Measurements from ENCODE around the gene EXOC3L2.
"Not testable (repeated sequence)": the region's sequence is repeated elsewhere in the genome, so short reads cannot be mapped to it uniquely, and the experiment has no call there.

EXOC3L2 gene

DNA sequence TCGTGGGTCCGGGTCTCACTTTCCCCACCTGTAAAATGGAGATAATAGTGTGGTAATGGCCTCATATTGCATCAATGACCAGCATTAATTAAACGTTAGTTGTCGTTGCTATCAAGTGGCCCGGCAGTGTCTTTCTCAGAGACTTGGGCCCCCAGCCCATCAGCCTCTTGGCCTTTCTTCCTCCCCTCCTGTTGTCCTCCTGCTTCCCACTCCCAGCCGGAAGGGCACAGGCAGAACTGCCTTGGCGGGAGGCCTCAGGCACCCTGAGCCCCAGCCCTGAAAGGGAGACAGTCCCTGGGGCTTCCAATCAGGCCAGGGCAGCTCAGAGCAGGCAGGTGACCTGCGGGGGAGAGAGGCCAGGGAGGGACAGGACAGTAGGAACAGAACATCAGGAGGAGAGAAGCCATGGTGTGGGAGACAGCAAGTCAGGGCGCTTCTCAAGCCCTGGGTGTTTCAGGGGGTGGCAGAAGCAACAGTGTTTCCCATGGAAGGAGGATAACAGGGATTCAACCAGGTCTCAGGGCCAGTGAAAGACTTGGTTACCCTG, 10.5 kb upstream of the EXOC3L2 start:
- no peak for DNase-seq (ENCODE audit: low spot score)

DNA sequence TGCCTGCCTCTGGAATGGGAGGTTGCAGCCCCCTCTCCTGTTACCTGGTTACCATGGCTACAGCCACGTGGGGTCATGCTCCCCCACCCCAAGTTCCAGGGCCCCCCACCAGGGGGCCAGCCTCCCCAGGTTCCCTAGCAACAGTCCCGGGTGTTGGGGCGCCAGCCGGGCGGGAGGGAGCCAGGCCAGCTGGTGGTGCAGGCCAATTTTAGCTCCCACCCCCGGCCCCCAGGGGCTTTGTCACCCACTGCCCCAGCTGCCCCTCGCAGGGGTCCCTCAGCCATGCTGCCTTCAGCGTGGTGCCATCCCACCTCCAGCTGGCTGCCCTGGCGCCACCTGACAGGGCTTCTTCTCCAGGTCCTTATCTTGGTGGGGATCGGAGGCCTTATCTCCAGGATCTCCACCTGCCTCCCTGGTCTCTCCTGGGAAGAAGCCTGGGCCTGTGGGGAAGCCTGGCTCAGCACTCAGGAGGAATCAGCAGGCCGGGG, 8.9 kb upstream of the EXOC3L2 start:
- DNase-seq (ENCODE audit: low spot score): no peak

DNA sequence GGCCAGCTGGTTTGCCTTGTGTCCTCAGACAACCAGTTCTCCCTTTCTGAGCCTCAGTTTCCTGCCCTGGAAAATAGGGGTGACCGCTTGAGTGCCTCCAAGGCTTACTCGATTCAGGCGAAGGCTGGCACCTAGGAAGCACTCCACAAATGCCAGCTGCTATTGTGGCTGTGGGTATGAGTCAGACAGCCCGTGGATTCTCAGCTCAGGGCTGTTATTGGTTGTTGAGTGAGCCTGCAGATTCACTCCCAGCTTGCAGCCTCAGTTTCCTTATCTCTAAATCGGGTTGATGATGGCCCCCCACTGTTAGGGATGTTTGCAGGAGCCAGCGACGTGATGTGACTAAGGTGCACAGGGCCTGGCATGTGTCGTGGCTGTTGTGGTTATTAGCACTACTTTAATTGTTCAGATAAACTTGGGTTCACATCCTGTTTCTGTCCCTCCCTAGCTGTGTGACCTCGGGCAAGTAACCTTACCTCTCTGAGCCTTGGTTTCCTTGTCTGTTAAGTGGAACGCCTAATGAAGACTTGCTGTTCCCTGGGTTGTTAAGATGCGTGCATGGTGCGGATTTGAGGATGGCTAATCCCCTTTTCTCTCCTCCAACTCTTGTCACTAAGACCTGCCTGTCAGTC, 8.3 kb upstream of the EXOC3L2 start:
- DNase-seq (ENCODE audit: low spot score): peak; percentile 47

DNA sequence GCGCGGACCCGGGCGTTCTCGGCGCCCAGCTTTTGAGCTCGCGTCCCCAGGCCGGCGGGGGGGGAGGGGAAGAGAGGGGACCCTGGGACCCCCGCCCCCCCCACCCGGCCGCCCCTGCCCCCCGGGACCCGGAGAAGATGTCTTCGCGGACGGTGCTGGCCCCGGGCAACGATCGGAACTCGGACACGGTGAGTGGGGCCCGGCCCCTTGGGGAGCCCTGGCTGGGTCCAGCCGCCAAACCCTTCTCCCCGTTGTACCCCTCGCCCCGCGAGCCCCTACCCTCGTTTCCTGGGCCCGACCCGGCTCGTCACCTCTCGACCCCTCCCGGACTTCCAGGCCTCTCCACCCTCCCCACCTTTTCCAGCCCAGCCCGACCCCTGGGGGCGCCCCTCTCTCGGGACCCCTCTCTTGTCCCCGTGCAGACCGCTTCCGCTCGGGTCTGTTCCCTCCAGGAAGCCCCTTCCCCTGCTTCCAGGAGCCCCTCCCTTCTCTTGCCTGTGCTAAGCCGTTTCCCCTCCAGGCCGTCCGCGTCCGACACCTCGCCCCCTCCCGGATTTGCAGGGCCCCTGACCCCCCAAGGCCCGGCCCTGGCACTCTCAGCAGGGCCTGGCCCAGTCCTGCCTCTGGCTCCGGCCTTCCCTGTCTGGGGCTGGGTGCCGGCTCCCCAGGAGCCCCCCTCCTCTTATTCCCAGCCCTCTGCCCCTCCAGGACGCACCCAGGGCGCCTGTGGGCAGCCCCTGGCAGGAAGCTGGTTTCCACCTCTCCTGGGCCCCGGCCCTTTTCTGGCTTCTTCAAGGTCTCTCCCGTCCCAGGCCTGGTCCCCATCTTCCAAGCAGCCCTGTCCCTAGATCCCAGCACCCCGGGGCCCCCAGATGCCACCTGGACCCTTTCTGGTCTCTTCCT, 6.5 kb upstream of the EXOC3L2 start:
- peak; percentile 18 for DNase-seq (ENCODE audit: low spot score)

DNA sequence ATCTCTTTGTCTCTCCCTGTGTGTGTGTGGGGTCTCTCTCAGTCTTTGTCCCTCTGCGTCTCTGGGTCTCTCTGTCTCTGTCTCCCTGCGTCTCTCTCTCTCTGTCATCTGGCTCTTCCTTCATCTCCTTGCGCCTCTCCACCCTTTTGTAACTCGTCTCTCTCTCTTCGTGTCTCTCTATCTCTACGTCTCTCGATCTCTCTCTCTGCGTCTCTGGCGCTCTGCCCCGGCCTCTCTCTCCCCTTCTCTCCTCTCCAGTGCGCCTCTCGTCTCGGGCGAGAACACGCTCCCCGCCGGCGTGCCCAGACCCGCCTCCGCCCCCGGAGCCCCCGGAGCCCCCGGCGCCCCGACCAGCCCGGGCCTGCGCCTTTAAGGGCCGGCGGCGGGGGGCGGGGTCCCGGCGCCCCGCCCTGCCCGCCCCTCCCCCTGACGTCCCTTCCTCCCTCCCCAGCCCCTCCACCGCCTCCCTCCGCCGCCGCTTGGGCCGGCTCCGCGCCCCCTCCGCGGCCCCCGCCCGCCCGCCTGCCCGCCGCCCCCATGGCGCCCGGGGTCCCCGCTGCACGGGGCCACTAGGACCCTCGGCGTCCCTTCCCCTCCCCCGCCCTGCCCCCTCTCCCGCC, 5.7 kb upstream of the EXOC3L2 start, which contains the start of gene MARK4:
Gene MARK4, plus strand, starts transcription at position 440 of the 620 bp plus-strand sequence. CDS start 318 bp downstream, outside the sequence.
- peak; percentile 52 for DNase-seq (ENCODE audit: low spot score)

DNA sequence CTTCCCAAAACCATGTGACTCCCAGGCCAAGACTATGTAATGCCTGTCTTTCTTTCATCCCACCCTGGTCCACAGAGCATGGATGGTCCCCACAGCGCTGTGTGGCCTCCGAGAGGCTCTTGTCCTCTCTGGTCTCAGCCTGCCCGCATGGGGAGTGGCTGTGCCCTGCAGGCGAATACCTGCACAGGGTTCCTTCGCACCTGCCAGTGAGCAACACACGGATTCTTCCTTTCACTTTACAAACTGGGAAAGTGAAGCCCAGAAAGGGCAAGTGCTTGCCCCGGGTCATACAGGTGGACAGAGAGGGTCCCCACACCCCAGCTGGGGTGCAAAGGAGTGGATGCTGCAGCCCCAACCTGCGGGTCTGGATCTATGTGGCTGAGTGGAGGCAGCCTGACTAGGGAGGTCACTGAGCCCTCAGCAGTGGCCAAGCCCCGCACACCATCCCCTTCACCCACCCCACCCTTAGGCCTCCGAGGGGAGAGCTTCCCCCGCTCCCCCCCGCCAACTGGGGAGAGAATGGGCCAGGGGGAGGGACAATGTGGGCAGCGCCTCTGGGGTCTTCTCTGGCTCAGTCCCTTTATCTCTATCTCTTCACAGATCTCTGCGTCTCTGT, 5.1 kb upstream of the EXOC3L2 start:
- DNase-seq (ENCODE audit: low spot score): no peak

DNA sequence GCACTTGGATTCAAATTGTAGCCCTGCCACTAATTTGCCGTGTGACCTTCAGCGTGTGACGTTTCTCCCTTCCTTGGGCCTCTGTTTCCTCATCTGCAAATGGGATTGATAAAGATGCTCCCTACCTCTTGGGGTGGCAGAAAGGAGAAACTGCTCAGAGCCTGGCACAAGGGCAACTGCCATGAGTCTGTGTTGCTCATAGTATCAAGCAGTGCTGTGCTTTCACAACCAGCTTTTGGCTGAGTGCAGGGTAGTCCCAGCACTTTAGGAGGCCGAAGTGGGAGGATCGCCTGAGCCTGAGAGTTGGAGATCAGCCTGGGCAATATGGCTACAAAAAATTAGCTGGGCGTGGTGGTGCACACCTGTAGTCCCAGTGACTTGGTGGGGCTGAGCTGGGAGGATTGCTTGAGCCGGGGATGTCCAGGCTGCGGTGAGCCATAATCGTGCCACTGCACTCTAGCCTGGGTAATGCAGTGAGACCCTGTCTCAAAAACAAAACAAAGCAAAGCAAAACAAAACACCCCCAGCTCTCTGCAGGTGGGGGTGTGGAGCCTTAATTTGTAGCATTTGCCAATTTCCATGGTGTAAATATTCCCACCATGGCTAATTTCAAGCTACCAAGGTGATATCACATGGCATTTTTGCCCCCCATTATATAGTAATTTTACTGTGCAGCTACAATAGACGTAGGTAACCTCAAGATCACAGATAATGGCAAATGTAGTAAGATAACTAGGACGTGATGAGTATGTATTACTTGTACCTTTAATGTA, 4.2 kb upstream of the EXOC3L2 start:
- peak; percentile 28 for DNase-seq (ENCODE audit: low spot score)

DNA sequence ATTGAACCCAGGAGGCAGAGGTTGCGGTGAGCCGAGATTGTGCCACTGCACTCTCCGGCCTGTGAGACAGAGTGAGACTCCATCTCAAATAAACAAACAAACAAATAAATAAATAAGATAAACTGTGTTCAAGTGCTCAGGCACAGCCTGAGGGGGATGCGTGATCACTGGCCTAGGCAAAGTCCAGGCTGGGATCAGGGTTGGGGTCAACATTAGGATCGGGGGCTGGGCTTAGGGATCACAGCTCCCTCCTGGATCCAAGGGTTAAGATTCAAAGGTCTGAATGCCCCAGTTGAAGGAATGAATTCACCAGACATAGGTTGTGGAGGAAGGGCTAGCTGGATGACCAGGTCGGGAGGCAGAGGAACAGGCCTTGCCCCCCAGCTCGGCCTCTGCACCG, 1.9 kb upstream of the EXOC3L2 start:
- no peak for DNase-seq (ENCODE audit: low spot score)

DNA sequence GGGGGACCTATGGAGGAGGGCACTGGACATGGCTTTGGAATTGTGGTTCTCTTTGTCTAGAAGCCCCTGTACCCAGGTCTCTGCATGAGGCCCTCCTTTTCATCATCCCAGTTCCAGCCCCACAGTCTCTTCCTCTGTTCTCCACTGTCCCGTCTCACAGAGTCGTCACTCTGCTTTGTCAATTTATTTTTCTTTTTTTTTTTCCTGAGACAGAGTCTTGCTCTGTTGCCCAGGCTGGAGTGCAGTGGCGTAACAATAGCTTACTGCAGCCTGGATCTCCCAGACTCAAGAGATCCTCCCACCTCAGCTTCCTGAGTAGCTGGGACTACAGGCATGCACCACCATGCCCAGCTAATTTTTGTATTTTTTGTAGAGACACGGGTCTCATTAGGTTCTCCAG, 619 bp upstream of the EXOC3L2 start:
- no peak for DNase-seq (ENCODE audit: low spot score)

DNA sequence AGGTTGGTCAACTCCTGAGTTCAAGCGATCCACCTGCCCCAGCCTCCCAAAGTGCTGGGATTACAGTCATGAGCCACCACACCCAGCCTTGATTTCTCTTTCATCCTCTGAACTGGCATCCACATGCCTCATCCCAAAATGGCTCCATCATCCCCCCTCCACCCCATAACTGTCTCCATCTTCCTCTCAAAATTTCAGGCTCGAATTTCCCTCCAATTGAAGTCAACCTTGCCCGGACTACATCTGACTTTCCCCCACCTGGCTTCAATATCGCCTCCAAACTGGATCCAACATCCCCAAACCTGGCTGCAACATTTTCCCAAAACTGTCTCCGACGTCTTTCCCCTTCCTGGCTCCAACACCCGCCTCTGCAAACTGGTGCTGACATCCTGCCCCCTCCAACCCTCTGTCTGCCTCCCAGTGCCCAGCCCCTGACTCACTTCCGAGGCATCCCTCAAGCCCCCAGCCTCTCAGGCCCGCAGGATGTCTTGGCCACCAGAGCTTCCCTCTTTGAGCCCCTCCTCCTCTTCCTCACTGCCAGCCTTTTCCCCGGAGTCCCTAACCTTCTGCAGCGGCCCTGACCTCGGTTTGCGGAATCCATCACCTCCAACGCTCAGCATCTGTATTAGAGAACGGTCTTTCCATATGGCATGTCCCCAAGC, 943 bp downstream of the EXOC3L2 start:
- no peak for DNase-seq (ENCODE audit: low spot score)

DNA sequence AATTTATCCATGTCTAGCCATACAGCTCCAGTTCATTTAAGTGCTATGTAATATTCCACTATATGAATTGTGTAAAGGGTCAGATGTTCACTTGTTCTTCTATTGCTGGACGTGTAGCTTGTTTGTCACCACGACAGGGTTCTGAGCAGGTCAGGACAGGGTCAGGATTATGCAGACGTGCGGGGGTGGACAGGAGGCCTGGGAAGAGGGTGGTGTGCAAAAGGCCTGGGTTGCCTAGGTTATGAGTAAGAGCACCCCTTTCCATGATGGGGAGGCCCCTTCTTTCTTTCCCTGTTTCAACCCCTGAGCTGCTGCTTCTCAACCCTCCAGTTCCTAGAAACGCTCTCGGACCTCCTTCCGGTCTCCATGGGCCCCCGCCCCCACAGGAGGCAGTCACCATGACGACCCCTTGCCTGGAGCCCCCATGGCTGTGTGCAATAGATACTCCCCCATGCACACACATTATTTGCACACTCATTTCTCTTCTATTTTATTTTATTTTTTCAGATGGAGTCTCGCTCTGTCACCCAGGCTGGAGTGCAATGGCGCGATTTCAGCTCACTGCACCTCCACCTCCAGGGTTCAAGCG, 2.0 kb downstream of the EXOC3L2 start:
- DNase-seq (ENCODE audit: low spot score): peak; percentile 37

DNA sequence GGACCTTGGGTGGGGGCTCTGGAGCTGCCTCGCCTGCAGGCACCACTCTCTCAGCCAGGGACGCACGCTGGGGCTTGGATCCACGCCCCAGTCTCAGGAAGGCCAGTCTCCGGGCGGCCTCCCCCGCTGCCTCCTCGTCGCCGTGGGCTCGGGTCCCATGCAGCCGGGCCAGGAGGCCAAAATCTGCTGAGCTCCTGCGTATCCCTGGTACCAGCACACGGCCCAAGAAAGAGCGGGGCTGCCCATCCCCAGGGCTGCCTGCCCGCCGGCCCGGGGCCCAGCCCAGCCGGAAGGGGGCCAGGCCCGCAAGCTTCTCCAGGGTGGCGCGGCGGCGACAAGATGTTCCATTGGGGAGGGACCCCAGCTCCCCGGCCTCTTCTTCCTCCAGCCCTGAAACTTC, 6.7 kb downstream of the EXOC3L2 start:
- DNase-seq (ENCODE audit: low spot score): no peak

DNA sequence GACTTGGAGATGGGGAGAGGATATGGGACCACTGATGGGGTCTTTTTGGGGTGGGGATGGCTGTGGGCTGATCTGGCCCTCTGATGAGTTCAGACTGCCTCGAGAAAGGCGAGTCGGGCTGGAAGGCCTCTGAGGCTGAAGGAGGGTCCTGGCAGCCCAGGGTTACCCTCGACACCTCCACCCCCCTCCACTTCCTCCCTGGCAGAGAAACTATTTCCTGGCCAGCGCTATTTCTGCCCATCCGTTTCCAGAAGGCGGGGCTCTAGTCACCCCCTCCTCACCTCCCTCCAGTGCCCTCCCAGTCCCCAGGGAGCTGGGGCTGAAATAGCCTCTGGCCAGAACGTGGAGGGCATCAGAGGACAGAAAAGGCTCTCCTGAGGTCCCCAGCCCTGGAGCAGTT, 9.7 kb downstream of the EXOC3L2 start:
- no peak for DNase-seq (ENCODE audit: low spot score)

DNA sequence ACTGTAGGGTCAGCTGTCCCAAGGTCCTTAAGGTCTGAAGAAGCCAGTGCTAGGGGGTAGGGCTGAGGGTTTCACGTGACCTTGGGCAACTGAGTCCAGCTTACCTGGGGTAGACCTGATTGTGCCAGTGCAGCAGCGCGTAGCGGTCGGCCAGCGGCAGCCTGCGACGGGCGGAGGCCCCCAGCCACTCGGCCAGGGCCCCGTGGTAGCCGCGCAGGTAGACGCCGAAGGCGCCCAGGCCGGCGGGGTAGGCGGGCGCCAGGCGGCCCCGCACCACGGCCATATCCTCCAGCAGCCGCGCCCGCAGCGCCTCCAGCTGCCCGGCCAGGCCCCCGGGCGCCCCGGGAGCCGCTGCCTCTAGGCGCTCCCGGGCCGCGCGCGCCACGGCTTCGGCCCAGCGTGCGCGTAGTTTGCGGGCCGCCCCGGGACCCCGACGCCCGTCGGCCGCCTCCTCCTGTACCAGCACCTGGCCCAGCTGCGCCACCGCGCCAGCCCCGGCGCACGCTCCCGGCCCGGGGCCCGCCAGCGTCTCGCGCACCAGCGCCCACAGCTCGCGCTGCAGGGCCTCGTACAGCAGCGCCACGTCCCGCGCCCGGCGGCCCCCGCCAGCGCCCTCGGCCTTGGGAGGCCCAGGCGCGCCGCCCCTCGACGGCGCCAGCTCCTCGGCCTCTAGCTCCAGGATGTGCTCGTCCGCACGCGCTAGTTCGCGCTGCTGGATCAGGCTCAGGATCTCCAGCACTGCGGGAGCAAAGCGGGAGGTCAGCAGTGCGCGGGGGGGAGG, 10.9 kb downstream of the EXOC3L2 start:
- DNase-seq (ENCODE audit: low spot score): no peak

DNA sequence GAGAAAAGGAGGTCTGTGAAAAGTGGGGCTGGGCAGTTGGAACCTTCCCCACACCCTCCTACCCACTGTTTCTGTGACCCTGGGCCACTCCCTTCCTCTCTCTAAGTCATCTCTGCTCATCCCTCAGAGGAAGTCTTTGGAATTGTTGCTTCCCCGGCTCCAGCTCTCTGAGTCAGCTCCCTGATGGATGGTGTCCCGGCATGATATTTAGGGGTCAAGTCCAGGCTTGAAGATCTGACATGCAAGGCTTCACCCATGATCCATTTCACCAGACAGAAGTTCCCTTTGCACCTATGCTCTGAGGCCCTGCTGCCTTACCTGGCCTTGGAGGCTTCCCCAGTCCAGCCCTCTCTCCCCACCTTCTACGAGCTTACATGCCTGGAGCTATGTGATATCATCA, 13.3 kb downstream of the EXOC3L2 start:
- no peak for DNase-seq (ENCODE audit: low spot score)

DNA sequence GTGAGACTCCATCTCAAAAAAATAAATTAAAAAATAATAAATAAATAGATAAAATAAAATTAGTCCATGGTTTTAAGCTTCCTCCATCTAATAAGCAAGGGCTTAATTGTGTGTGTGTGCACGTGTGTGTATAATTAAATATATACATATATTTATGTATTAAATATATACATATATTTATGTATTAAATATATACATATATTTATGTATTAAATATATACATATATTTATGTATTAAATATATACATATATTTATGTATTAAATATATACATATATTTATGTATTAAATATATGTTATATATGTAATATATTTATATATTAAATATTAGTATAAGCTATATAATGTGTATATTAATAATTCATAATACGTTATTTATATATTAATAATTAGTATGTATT, 16.2 kb downstream of the EXOC3L2 start:
- DNase-seq (ENCODE audit: low spot score): not testable (repeated sequence)

DNA sequence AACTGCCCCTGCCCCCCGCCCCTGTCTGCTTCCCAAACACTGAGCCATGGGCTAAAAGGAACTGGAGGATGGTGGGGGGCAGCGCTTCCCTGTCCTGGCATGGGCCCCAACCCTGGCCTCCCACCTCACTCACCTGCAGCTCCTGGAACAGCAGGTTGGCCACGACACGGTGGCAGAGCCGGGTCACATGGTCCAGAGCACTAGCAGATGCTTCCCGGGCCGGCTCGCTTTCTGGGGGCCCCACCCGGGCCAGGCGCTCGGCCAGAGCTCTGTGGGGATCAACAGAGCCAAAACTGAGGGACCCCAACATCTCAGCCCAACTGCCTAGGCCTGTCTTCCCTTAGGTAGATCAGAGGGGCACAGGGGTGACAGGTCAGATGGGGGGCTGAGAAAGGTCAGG, 20.6 kb downstream of the EXOC3L2 start:
- DNase-seq (ENCODE audit: low spot score): no peak

DNA sequence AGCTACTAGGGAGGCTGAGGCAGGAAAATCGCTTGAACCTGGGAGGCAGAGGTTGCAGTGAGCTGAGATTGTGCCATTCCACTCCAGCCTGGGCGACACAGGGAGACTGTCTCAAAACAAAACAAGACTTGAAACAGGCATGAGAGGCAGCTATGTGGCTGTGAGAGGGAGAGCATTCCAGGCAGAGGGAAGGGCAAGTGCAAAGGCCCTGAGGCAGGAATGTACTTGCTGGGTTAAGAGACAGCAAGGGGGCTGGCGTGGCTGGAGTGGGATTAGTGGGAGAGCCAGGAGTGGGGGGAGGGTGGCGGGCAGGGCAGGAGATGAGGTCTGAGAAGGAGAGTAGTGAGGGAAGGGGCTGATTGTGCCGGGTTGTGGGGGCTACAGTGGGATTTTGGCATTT, 21.3 kb downstream of the EXOC3L2 start:
- no peak for DNase-seq (ENCODE audit: low spot score)

DNA sequence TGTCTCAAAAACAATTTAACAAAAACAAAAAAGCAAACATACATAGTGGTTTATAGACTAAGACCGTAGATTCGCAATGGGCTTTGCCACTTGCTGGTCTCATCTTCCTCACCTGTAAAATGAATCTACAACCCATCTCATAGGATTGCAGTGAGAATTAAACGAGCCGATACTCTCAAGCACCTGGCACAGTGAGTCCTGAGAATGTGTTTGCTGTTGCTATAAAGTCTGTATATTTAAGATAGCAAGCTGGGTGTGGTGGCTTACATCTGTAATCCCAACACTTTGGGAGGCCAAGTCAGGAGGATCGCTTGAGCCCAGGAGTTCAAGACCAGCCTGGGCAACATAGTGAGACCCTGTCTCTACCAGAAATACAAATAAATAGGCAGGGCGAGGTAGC, 22.5 kb downstream of the EXOC3L2 start:
- no peak for DNase-seq (ENCODE audit: low spot score)

All from RKO (cell line).